H1 (cell line): ENCODE measurements around the gene PIANP. TPM values are rescaled to one million over a fixed set of nuclear protein-coding genes. Genes with fewer than 3 reads are reported as not detected.

Experiments
- CTCF ChIA-PET: fragments of 300-600 bp; sonication (Branson Sonifier 250); formaldehyde crosslinking; loops from one replicate; lab custom pipeline; 2021; ENCODE audit not compliant: partially characterized antibody; lab: Charles Lee
- POLR2A ChIA-PET: fragments of 300-600 bp; sonication (Branson Sonifier 250); formaldehyde crosslinking; loops from one replicate; lab custom pipeline; 2021; ENCODE audit warnings: inconsistent platforms; ENCODE audit not compliant: partially characterized antibody; lab: Charles Lee
- DNase-seq, 2 experiments: peaks; one replicate each; pipeline versions ENCODE4 v3.0.0 to v3.0.0-alpha.2; 2010 to 2022; ENCODE audit warnings: low spot score in 2 of 2, low read depth in 1 of 2, mixed read lengths in 1 of 2
- FAIRE-seq: peaks from 2 replicates; lab custom pipeline; 2011; peaks lifted over from hg19 to GRCh38; lab: Jason Lieb, UNC
- H2AFZ ChIP-seq: 2 replicates; pipeline ENCODE4 v1.8.1; 2012; ENCODE audit warnings: low read length, inconsistent platforms
- H2AK5ac ChIP-seq: 2 replicates; pipeline ENCODE4 v1.6.1; 2013; ENCODE audit warnings: low read depth, low read length
- H2BK120ac ChIP-seq: replicated peaks from 2 replicates; pipeline ENCODE3; 2013; ENCODE audit warnings: low read depth, low read length, inconsistent platforms
- H2BK12ac ChIP-seq: 2 replicates; pipeline ENCODE4 v1.6.1; 2013; ENCODE audit warnings: low read depth, low read length
- H2BK15ac ChIP-seq: 2 replicates; pipeline ENCODE4 v1.6.1; 2013; ENCODE audit warnings: low read length
- H2BK20ac ChIP-seq: 2 replicates; pipeline ENCODE4 v1.6.1; 2013; ENCODE audit warnings: low read length
- H2BK5ac ChIP-seq: 2 replicates; pipeline ENCODE4 v1.6.1; 2013; ENCODE audit warnings: low read depth, low read length
- H3K14ac ChIP-seq: 2 replicates; pipeline ENCODE4 v1.6.1; 2013; ENCODE audit warnings: inconsistent platforms; ENCODE audit not compliant: insufficient read length
- H3K18ac ChIP-seq: 2 replicates; pipeline ENCODE4 v1.6.1; 2013; ENCODE audit warnings: low read length; ENCODE audit errors: extremely low read depth
- H3K23ac ChIP-seq: 2 replicates; pipeline ENCODE4 v1.6.1; 2013; ENCODE audit warnings: inconsistent platforms; ENCODE audit not compliant: insufficient read length
- H3K23me2 ChIP-seq: 2 replicates; pipeline ENCODE4 v1.6.1; 2013; ENCODE audit warnings: low read depth, low read length
- H3K27ac ChIP-seq: 2 replicates; pipeline ENCODE4 v1.6.1; 2011; ENCODE audit warnings: low read depth, low read length, inconsistent platforms
- H3K27me3 ChIP-seq, 4 experiments: replicated peaks in 1 of 4; 1 replicate in 1 of 4; 2 replicates in 3 of 4; pipeline versions ENCODE4 v1.6.1 to v1.8.1; 2011 to 2013; ENCODE audit warnings: low read length in 3 of 4, mild to moderate bottlenecking in 3 of 4, inconsistent platforms in 2 of 4, mixed read lengths in 2 of 4, moderate library complexity in 1 of 4; ENCODE audit not compliant: control insufficient read depth in 3 of 4, insufficient read depth in 3 of 4; ENCODE audit errors: extremely low read depth in 1 of 4
- H3K36me3 ChIP-seq, 4 experiments: 2 replicates each; pipeline versions ENCODE4 v1.6.1 to v1.8.1; 2011 to 2013; ENCODE audit warnings: mild to moderate bottlenecking in 4 of 4, low read length in 3 of 4, moderate library complexity in 2 of 4, control low read depth in 1 of 4, inconsistent platforms in 1 of 4; ENCODE audit not compliant: insufficient read depth in 4 of 4, control insufficient read depth in 2 of 4
- H3K4ac ChIP-seq: replicated peaks from 2 replicates; pipeline ENCODE3; 2013; ENCODE audit warnings: low read length, low read depth, mixed read lengths, inconsistent platforms; ENCODE audit not compliant: insufficient read length
- H3K4me1 ChIP-seq, 4 experiments: replicated peaks in 1 of 4; 1 replicate in 1 of 4; 2 replicates in 3 of 4; pipeline versions ENCODE4 v1.6.1 to v1.8.1; 2011 to 2013; ENCODE audit warnings: low read length in 3 of 4, inconsistent platforms in 2 of 4, mixed read lengths in 1 of 4; ENCODE audit not compliant: insufficient read depth in 4 of 4, control insufficient read depth in 3 of 4
- H3K4me2 ChIP-seq, 2 experiments: 2 replicates each; pipeline versions ENCODE4 v1.6.1 to v1.8.1; 2011 to 2013; ENCODE audit warnings: low read depth in 2 of 2, low read length in 2 of 2, control low read depth in 1 of 2, inconsistent platforms in 1 of 2, mild to moderate bottlenecking in 1 of 2; ENCODE audit not compliant: insufficient read depth in 1 of 2
- H3K4me3 ChIP-seq, 4 experiments: fragments of 200-600, 300-600 bp in 1 of 4; sonication (generic), shearing (Covaris generic), sonication (Bioruptor Twin) in 1 of 4; 2 replicates each; pipeline versions ENCODE4 v1.5.1 to v1.8.1; 2011 to 2016; ENCODE audit warnings: low read length in 4 of 4, low read depth in 3 of 4, control low read depth in 2 of 4, inconsistent platforms in 2 of 4, mild to moderate bottlenecking in 2 of 4, mixed read lengths in 1 of 4, moderate library complexity in 1 of 4; ENCODE audit not compliant: insufficient read depth in 2 of 4; ENCODE audit errors: extremely low read depth in 1 of 4
- H3K56ac ChIP-seq: replicated peaks from 2 replicates; pipeline ENCODE3; 2013; ENCODE audit warnings: low read depth, mild to moderate bottlenecking, mixed read lengths, low read length, inconsistent platforms; ENCODE audit not compliant: insufficient read length
- H3K79me1 ChIP-seq: 2 replicates; pipeline ENCODE4 v1.6.1; 2013; ENCODE audit warnings: low read depth, low read length, control low read depth
- H3K79me2 ChIP-seq, 2 experiments: 2 replicates each; pipeline versions ENCODE4 v1.6.1 to v1.8.1; 2012 to 2013; ENCODE audit warnings: low read length in 2 of 2, mild to moderate bottlenecking in 2 of 2, inconsistent platforms in 1 of 2; ENCODE audit not compliant: insufficient read depth in 2 of 2, control insufficient read depth in 1 of 2
- H3K9ac ChIP-seq, 4 experiments: replicated peaks in 1 of 4; 1 replicate in 1 of 4; 2 replicates in 3 of 4; pipeline versions ENCODE4 v1.6.1 to v1.8.1; 2011 to 2013; ENCODE audit warnings: low read depth in 3 of 4, low read length in 3 of 4, control low read depth in 2 of 4, mild to moderate bottlenecking in 2 of 4, moderate library complexity in 2 of 4, inconsistent platforms in 1 of 4; ENCODE audit errors: extremely low read depth in 1 of 4
- H3K9me3 ChIP-seq, 2 experiments: 2 replicates each; pipeline versions ENCODE4 v1.6.1 to v1.8.1; 2012 to 2013; ENCODE audit warnings: mild to moderate bottlenecking in 2 of 2, moderate library complexity in 2 of 2, control low read depth in 1 of 2, inconsistent platforms in 1 of 2, low read depth in 1 of 2, low read length in 1 of 2, mixed read lengths in 1 of 2; ENCODE audit not compliant: insufficient read depth in 2 of 2
- H4K20me1 ChIP-seq, 2 experiments: replicated peaks in 1 of 2; 2 replicates each; pipeline versions ENCODE3 to v1.8.1; 2011 to 2013; ENCODE audit warnings: inconsistent platforms in 2 of 2, low read length in 2 of 2, mild to moderate bottlenecking in 1 of 2; ENCODE audit not compliant: insufficient read depth in 2 of 2, control insufficient read depth in 1 of 2
- H4K5ac ChIP-seq: 2 replicates; pipeline ENCODE4 v1.6.1; 2013; ENCODE audit warnings: low read length, low read depth, mixed read lengths, inconsistent platforms; ENCODE audit not compliant: insufficient read length
- H4K8ac ChIP-seq: 2 replicates; pipeline ENCODE4 v1.8.0; 2013; ENCODE audit warnings: mild to moderate bottlenecking, moderate library complexity, low read length, inconsistent platforms; ENCODE audit not compliant: insufficient read depth; ENCODE audit errors: extremely low read depth
- H4K91ac ChIP-seq: replicated peaks from 2 replicates; pipeline ENCODE3; 2013; ENCODE audit warnings: low read length, mixed read lengths, inconsistent platforms; ENCODE audit not compliant: insufficient read length
- EGR1 ChIP-seq: IDR thresholded peaks from 2 replicates; pipeline ENCODE4 v1.6.1; 2011; ENCODE audit warnings: low read depth, low read length, borderline replicate concordance
- GABPA ChIP-seq: IDR thresholded peaks from 2 replicates; pipeline ENCODE4 v1.6.1; 2011; ENCODE audit warnings: mild to moderate bottlenecking, low read length, moderate library complexity, borderline replicate concordance; ENCODE audit not compliant: insufficient read depth
- GTF2F1 ChIP-seq: IDR thresholded peaks from 2 replicates; pipeline ENCODE4 v1.6.1; 2012; ENCODE audit warnings: low read depth, low read length, improper control_type of control experiment, borderline replicate concordance
- HDAC2 ChIP-seq, 2 experiments: fragments of 300-600 bp in 1 of 2; sonication (generic) in 1 of 2; IDR thresholded peaks; 2 replicates each; pipeline ENCODE4 v1.6.1; 2011 to 2012; ENCODE audit warnings: low read depth in 2 of 2, low read length in 2 of 2, mild to moderate bottlenecking in 2 of 2, moderate library complexity in 2 of 2, borderline replicate concordance in 1 of 2, inconsistent platforms in 1 of 2
- HDAC6 ChIP-seq: IDR thresholded peaks from one replicate; pipeline ENCODE4 v1.7.1; 2012; ENCODE audit warnings: low read depth, mild to moderate bottlenecking, inconsistent platforms, low read length, moderate library complexity
- POLR2A ChIP-seq, 2 experiments: IDR thresholded peaks; 1 replicate in 1 of 2; 2 replicates in 1 of 2; pipeline ENCODE4 v1.6.1; 2011; ENCODE audit warnings: low read depth in 2 of 2, low read length in 2 of 2, mild to moderate bottlenecking in 2 of 2; ENCODE audit errors: control extremely low read depth in 1 of 2
- RBBP5 ChIP-seq: IDR thresholded peaks from 2 replicates; pipeline ENCODE4 v1.7.1; 2012; ENCODE audit warnings: low read depth, mild to moderate bottlenecking, inconsistent platforms, low read length, moderate library complexity, borderline replicate concordance
- RXRA ChIP-seq: IDR thresholded peaks from 2 replicates; pipeline ENCODE4 v1.6.1; 2011; ENCODE audit warnings: low read depth, mild to moderate bottlenecking, low read length, moderate library complexity; ENCODE audit not compliant: insufficient read depth
- SIN3A ChIP-seq, 2 experiments: IDR thresholded peaks in 1 of 2; conservative IDR thresholded peaks in 1 of 2; 2 replicates each; pipeline ENCODE4 v1.6.1; 2011 to 2012; ENCODE audit warnings: low read length in 2 of 2, improper control_type of control experiment in 1 of 2, low read depth in 1 of 2, mild to moderate bottlenecking in 1 of 2
- TAF1 ChIP-seq: IDR thresholded peaks from 2 replicates; pipeline ENCODE4 v1.6.1; 2011; ENCODE audit warnings: mild to moderate bottlenecking, low read depth, low read length
- YY1 ChIP-seq: IDR thresholded peaks from 2 replicates; pipeline ENCODE4 v1.6.1; 2011; ENCODE audit warnings: low read depth, mild to moderate bottlenecking, low read length
- ZNF274 ChIP-seq: IDR thresholded peaks from 2 replicates; pipeline ENCODE4 v1.7.0; 2012; ENCODE audit warnings: low read length, borderline replicate concordance; ENCODE audit errors: extremely low read depth
- WGBS, 2 experiments: shearing (Covaris generic) in 1 of 2; methylation state at CpG; one replicate each; pipeline versions ENCODE4 v1.1.6 to v1.1.7; 2013 to 2015; ENCODE audit warnings: low lambda C conversion rate in 2 of 2, mixed read lengths in 2 of 2, inconsistent platforms in 1 of 2, low coverage in 1 of 2, missing lambda C conversion rate in 1 of 2; ENCODE audit not compliant: insufficient replicate concordance in 2 of 2, insufficient coverage in 1 of 2, insufficient read length in 1 of 2; ENCODE audit errors: extremely low coverage in 1 of 2, missing lambda C conversion rate in 1 of 2; 5-methylcytosine and 5-hydroxymethylcytosine counted together
- polyA plus RNA-seq, 7 experiments: library from polyadenylated mRNA; depleted of rRNA in 3 of 7; stranded (reverse) in 5 of 7; unstranded in 2 of 7; fragments of >200 nt in 5 of 7; fragments of 200-250 nt in 2 of 7; gene quantifications; 1 replicate in 5 of 7; 2 replicates in 1 of 7; 4 replicates in 1 of 7; pipeline versions ENCODE4 v1.2.1 to v1.2.3, GENCODE V29; 2011 to 2013; ENCODE audit warnings: missing spikeins in 2 of 7, mixed read lengths in 2 of 7
- total RNA-seq: library from RNA; stranded (reverse); fragmentation: NEBNext Ultra II Directional; extraction: Animal tissue kit (Norgen Biotek cat#: 25700); gene quantifications from 2 replicates; pipeline ENCODE4 v1.2.1, GENCODE V29; 2021
- TF ChIP-seq, protein P1 (sequence below): IDR thresholded peaks from 2 replicates; pipeline ENCODE4 v1.6.1; 2011; ENCODE audit warnings: low read length, improper control_type of control experiment

The PIANP gene
- total and polyA plus RNA-seq, 2 of the 8 experiments (the other 6 are each of a cell fraction or from before 2014, with no cell fraction given): 6.3 to 9.8 TPM

GRCh38 chr12:6653342-6653741 lies 47.3 kb downstream of the PIANP start:
- Histone ChIP-seq H3K27ac (no peak overlapping the region), H3K4me3 (no peak overlapping the region), H2BK5ac (no peak overlapping the region), H2AK5ac (no peak overlapping the region), H4K20me1 (no peaks in the 10 kb centered on the region), H4K5ac (no peak overlapping the region), H3K9ac (no peak overlapping the region), H3K23ac (no peak overlapping the region), H3K18ac (no peak overlapping the region), H3K4ac (no peak overlapping the region), H2BK120ac (no peak overlapping the region), H3K14ac (no peak overlapping the region), H2BK20ac (no peak overlapping the region), H2BK15ac (no peak overlapping the region), H2AFZ (no peak overlapping the region), H4K91ac (no peak overlapping the region), H3K79me1 (no peaks in the 10 kb centered on the region), H3K36me3 (peaks cover 4 to 35% (median 21%) of the 10 kb centered on the region in 4 experiments; a peak in 6 of 8 replicates), H3K23me2 (no peaks in the 10 kb centered on the region), H3K4me1 (no peaks in the 10 kb centered on the region), H4K8ac (no peak overlapping the region), H3K9me3 (no peaks in the 10 kb centered on the region), H2BK12ac (no peak overlapping the region), H3K27me3 (no peaks in the 10 kb centered on the region), H3K79me2 (no peaks in the 10 kb centered on the region; a peak in 1 of 4 replicates), H3K56ac (no peak overlapping the region), H3K4me2 (no peak overlapping the region)
- WGBS, 2 experiments: 100% methylated on average over 1 of the region's 1 CpG; no CpG with 5 or more reads in 1 of the 2 experiments
- CTCF ChIA-PET: interaction anchor here (0.6 to 2.3 kb wide), 11 partner anchors 8 to 59 kb away, joined by 3 to 12 read pairs (median 6); partner anchors contain the start of gene LPAR5
- FAIRE-seq: no peak
- no peak for DNase-seq
- POLR2A ChIA-PET: interaction anchor here (1.4 kb wide), 3 partner anchors 8 to 216 kb away, joined by 4 to 7 read pairs (median 6); no protein-coding TSS in a partner anchor
- TF ChIP-seq YY1 (no peak), SIN3A (conservative IDR thresholded peaks at IDR 0.05 in 1 of 2, IDR thresholded peaks at IDR 0.05 in 1 of 2; ENCODE audit: low read depth in 1 of 2, low read length in 2 of 2) (no peak), RXRA (no peak), GABPA (no peak), GTF2F1 (no peak), RBBP5 (no peak), HDAC2 (IDR thresholded peaks at IDR 0.05; ENCODE audit: borderline replicate concordance in 1 of 2, low read depth in 2 of 2, low read length in 2 of 2) (no peak), ZNF274 (no peak), HDAC6 (no peak), POLR2A (IDR thresholded peaks at IDR 0.05; ENCODE audit: control extremely low read depth in 1 of 2, low read depth in 2 of 2, low read length in 2 of 2) (no peak), EGR1 (no peak), TAF1 (no peak)
- TF ChIP-seq, protein P1, sequence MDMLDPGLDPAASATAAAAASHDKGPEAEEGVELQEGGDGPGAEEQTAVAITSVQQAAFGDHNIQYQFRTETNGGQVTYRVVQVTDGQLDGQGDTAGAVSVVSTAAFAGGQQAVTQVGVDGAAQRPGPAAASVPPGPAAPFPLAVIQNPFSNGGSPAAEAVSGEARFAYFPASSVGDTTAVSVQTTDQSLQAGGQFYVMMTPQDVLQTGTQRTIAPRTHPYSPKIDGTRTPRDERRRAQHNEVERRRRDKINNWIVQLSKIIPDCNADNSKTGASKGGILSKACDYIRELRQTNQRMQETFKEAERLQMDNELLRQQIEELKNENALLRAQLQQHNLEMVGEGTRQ: no peak
